Sigmoid colon (tissue), 4 donors: ENCODE measurements around the gene IRF5.

Experiments used
- EP300 ChIP-seq, 4 donors: sonication (generic); formaldehyde crosslinking; IDR thresholded peaks; one replicate each; pipeline ENCODE4 v1.6.1; 2017; ENCODE audit warnings: antibody characterized with exemption in 4 of 4
- POLR2A ChIP-seq, 2 donors: fragments of 450-650 bp; IDR thresholded peaks; one replicate each; pipeline ENCODE4 v1.6.1; 2016; ENCODE audit warnings: antibody characterized with exemption in 2 of 2, mild to moderate bottlenecking in 2 of 2, moderate library complexity in 2 of 2
- POLR2AphosphoS5 ChIP-seq, 4 donors: sonication (generic); formaldehyde crosslinking; IDR thresholded peaks; one replicate each; pipeline ENCODE4 v1.6.1; 2017; ENCODE audit warnings: antibody characterized with exemption in 4 of 4
- TF ChIP-seq, protein P1 (sequence below), 4 experiments: fragments of 450-650 bp in 3 of 4; fragments of 200-600 bp in 1 of 4; IDR thresholded peaks; one replicate each; pipeline ENCODE4 v1.5.1; 2016 to 2019; ENCODE audit warnings: antibody characterized with exemption in 4 of 4, mild to moderate bottlenecking in 3 of 4, moderate library complexity in 2 of 4

DNA sequence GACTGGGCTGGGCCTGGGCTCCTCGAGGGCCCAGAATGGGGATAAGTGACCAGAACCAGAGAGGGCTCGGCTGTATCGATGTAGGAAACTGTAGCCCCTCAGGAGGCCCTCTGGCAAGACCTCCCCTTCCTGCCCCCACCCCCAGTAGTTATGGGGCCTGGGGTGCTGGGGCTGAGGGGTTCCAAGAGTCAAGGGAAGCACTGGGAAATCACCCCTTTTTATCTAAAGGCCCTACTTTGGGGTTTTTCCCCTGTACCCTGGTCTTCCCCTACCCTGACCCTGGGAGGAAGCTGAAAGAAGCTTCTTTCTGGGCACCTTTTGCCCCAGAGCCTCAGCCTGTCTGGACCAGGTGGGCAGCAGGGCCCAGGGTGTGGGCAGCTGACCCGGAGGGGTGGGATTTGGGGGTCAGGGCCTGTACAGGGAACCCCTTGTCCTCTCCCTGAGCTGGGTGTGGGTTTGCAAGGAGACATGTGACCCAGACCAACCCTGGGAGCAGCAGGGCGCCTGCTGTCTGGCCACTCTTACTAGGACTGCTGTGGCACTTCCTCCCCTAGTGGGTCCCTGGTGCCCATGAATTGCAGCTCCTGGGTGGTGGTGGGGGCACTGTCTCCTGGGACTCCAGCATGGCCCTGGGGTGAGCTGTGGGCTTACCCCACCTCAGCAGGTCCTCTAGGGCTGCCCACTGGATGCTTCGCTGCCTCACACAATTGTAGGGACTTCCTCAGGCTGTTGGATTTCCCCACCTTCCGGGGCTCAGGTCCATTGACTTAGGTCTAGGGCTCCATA lies 1.5 kb downstream of the IRF5 start:
- TF ChIP-seq, protein P1, sequence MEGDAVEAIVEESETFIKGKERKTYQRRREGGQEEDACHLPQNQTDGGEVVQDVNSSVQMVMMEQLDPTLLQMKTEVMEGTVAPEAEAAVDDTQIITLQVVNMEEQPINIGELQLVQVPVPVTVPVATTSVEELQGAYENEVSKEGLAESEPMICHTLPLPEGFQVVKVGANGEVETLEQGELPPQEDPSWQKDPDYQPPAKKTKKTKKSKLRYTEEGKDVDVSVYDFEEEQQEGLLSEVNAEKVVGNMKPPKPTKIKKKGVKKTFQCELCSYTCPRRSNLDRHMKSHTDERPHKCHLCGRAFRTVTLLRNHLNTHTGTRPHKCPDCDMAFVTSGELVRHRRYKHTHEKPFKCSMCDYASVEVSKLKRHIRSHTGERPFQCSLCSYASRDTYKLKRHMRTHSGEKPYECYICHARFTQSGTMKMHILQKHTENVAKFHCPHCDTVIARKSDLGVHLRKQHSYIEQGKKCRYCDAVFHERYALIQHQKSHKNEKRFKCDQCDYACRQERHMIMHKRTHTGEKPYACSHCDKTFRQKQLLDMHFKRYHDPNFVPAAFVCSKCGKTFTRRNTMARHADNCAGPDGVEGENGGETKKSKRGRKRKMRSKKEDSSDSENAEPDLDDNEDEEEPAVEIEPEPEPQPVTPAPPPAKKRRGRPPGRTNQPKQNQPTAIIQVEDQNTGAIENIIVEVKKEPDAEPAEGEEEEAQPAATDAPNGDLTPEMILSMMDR (IDR thresholded peaks at IDR 0.05), result no peak
- TF ChIP-seq POLR2AphosphoS5 (IDR thresholded peaks at IDR 0.05), result no peak
- no peak for TF ChIP-seq POLR2A (IDR thresholded peaks at IDR 0.05)
- no peak for TF ChIP-seq EP300 (IDR thresholded peaks at IDR 0.05)
